OCI-LY3 (cell line): ENCODE data around the gene FGD3.
"Not testable (repeated sequence)": the region's sequence is repeated elsewhere in the genome, so short reads cannot be mapped to it uniquely, and the experiment has no call there.

Source experiments
- H2AFZ ChIP-seq: fragments of 200-600, 300-600 bp; shearing (Covaris generic); 2 replicates; pipeline ENCODE4 v1.6.0; 2014; ENCODE audit warnings: antibody characterized with exemption, low read depth, low read length
- H3K27ac ChIP-seq: fragments of 200-600, 300-600 bp; sonication (generic); 2 replicates; pipeline ENCODE4 v1.5.1; 2014; ENCODE audit warnings: mild to moderate bottlenecking, low read length, moderate library complexity, mixed read lengths
- H3K27me3 ChIP-seq: fragments of 200-600, 300-600 bp; sonication (generic); 2 replicates; pipeline ENCODE4 v1.6.1; 2014; ENCODE audit warnings: low read depth, low read length, mixed read lengths
- H3K36me3 ChIP-seq: fragments of 200-600, 300-600 bp; sonication (generic); replicated peaks from 2 replicates; pipeline ENCODE3; 2014; ENCODE audit warnings: low read depth, low read length, mixed read lengths
- H3K4me1 ChIP-seq: fragments of 300-600, 200-600 bp; sonication (generic); 2 replicates; pipeline ENCODE4 v1.6.1; 2014; ENCODE audit warnings: low read length, mixed read lengths
- H3K4me2 ChIP-seq: fragments of 200-600, 300-600 bp; sonication (generic); 2 replicates; pipeline ENCODE4 v1.6.1; 2014; ENCODE audit warnings: low read length, mixed read lengths
- H3K4me3 ChIP-seq: fragments of 300-600, 200-600 bp; sonication (generic); 2 replicates; pipeline ENCODE4 v1.5.1; 2014; ENCODE audit warnings: antibody characterized with exemption, mild to moderate bottlenecking, low read length, moderate library complexity
- H3K79me2 ChIP-seq: fragments of 300-600, 200-600 bp; shearing (Covaris generic); 2 replicates; pipeline ENCODE4 v1.6.1; 2014; ENCODE audit warnings: mild to moderate bottlenecking, low read length, mixed read lengths
- H3K9ac ChIP-seq: fragments of 300-600, 200-600 bp; shearing (Covaris generic); 2 replicates; pipeline ENCODE4 v1.6.0; 2014; ENCODE audit warnings: mild to moderate bottlenecking, low read length, moderate library complexity
- H3K9me3 ChIP-seq: fragments of 200-600, 300-600 bp; shearing (Covaris generic); 2 replicates; pipeline ENCODE4 v1.6.1; 2014; ENCODE audit warnings: low read length, mixed read lengths; ENCODE audit not compliant: insufficient read depth
- H4K20me1 ChIP-seq: fragments of 200-600, 300-600 bp; sonication (generic); 2 replicates; pipeline ENCODE4 v1.6.1; 2016; ENCODE audit warnings: low read length, mixed read lengths; ENCODE audit not compliant: insufficient read depth
- CTCF ChIP-seq: fragments of 200-600, 300-600 bp; sonication (generic); IDR thresholded peaks from 2 replicates; pipeline ENCODE4 v1.5.1; 2014; ENCODE audit warnings: antibody characterized with exemption, low read length, low read depth
- EZH2phosphoT487 ChIP-seq: fragments of 200-600 bp; shearing (Covaris generic); IDR thresholded peaks from 2 replicates; pipeline ENCODE4 v1.6.1; 2018; ENCODE audit warnings: antibody characterized with exemption, mixed run types, low read depth

Gene FGD3

DNA sequence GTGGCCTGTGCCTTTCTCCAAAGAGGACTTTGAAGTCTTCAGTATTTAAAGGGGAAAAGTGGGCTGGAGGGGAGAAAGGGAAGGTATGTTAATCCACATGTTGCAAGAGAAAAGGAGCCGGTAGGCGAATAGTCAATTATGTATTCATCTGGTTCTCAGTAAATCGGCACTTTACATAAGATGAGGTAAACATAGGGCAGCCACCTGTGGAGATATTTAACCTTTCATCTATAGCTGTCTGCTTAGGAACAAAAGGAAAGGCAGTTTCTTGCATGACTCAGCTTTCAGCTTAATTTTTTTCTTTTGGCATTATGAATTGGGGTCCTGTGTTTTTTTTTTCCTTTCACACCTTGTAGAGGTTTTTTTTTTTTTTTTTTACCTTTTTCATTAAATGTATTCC is 42.2 kb downstream of the FGD3 start:
- Histone ChIP-seq H3K9ac (no peak overlapping the region), H3K4me2 (no peak overlapping the region), H3K27me3 (no peaks in the 10 kb centered on the region), H3K4me3 (no peak overlapping the region), H4K20me1 (no peaks in the 10 kb centered on the region), H3K79me2 (no peaks in the 10 kb centered on the region), H3K9me3 (peaks cover 7% of the 10 kb centered on the region; the same call in 1 of the 2 replicates), H2AFZ (no peak overlapping the region), H3K36me3 (peaks cover 2% of the 10 kb centered on the region), H3K4me1 (no peaks in the 10 kb centered on the region), H3K27ac (no peak overlapping the region)
- TF ChIP-seq EZH2phosphoT487 (no peak), CTCF (no peak)

DNA sequence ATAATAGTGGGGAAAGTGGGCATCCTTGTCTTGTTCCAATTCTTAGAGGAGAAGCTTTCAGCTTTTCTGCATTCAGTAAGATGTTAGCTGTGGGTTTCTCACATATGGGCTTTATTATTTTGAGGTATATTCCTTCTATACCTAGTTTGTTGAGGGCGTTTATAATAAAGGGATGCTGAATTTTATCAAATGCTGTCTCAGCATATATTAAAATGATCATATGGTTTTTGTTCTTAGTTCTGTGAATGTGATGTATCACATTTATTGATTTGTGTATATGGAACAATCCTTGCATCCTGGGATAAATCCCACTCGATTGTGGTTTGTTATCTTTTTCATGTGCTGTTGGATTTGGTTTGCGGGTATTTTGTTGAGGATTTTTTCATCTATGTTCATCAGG is 43.1 kb downstream of the FGD3 start:
- TF ChIP-seq CTCF: no peak
- no peak for TF ChIP-seq EZH2phosphoT487
- no peaks in the 10 kb centered on the region for H3K27me3 ChIP-seq
- H3K4me1 ChIP-seq: no peaks in the 10 kb centered on the region
- no peak overlapping the region for H3K4me2 ChIP-seq
- no peaks in the 10 kb centered on the region for H3K9me3 ChIP-seq
- no peaks in the 10 kb centered on the region for H3K36me3 ChIP-seq
- H3K27ac ChIP-seq: no peak overlapping the region
- no peak overlapping the region for H2AFZ ChIP-seq
- H3K79me2 ChIP-seq: no peaks in the 10 kb centered on the region
- no peaks in the 10 kb centered on the region for H4K20me1 ChIP-seq
- H3K9ac ChIP-seq: no peak overlapping the region
- H3K4me3 ChIP-seq: no peak overlapping the region

DNA sequence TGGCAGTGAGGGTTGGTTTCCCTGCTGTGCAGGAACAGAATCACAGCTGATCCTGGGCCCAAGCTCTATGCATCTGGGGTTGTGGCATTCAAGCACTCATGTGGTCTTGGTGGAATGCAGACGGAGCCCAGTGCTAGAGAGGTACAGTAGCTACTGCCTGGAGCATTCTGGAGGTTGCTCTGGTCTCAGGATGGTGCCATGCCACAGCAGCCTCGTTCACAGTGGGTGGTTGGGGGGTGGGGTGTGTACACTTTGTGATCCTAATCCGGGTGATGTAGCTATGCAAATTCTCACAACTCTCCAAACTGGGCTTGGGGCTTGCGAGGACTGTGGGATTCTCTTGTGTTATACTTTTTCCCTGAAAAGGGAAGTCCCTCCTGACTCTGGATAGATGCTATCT is 45.2 kb downstream of the FGD3 start:
- no peaks in the 10 kb centered on the region for H3K27me3 ChIP-seq
- H4K20me1 ChIP-seq: no peaks in the 10 kb centered on the region
- TF ChIP-seq EZH2phosphoT487 (no peak), CTCF (no peak)
- no peak overlapping the region for H3K9ac ChIP-seq
- H3K9me3 ChIP-seq: no peaks in the 10 kb centered on the region
- no peaks in the 10 kb centered on the region for H3K4me1 ChIP-seq
- no peaks in the 10 kb centered on the region for H3K79me2 ChIP-seq
- no peak overlapping the region for H2AFZ ChIP-seq
- H3K36me3 ChIP-seq: no peaks in the 10 kb centered on the region
- no peak overlapping the region for H3K4me2 ChIP-seq
- no peak overlapping the region for H3K4me3 ChIP-seq
- no peak overlapping the region for H3K27ac ChIP-seq

DNA sequence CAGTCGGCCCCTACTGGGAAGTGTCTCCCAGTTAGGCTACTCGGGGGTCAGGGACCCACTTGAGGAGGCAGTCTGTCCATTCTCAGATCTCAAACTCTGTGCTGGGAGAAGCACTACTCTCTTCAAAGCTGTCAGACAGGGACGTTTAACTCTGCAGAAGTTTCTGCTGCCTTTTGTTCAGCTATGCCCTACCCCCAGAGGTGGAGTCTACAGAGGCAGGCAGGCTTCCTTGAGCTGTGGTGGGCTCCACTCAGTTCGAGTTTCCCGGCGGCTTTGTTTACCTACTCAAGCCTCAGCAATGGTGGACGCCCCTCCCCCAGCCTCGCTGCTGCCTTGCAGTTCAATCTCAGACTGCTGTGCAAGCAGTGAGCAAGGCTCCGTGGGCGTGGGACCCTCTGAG is 51.5 kb downstream of the FGD3 start:
- not testable (repeated sequence) for H3K4me1 ChIP-seq, H3K27me3 ChIP-seq, H3K36me3 ChIP-seq, H3K79me2 ChIP-seq, H3K9me3 ChIP-seq, H3K27ac ChIP-seq, H3K4me3 ChIP-seq, H4K20me1 ChIP-seq, H3K4me2 ChIP-seq, H3K9ac ChIP-seq, H2AFZ ChIP-seq

- Histone ChIP-seq H3K27ac (no peak overlapping the region), H3K4me1 (peaks cover 4% of the 10 kb centered on the region; the same call in 1 of the 2 replicates), H3K36me3 (no peaks in the 10 kb centered on the region), H3K79me2 (no peaks in the 10 kb centered on the region), H3K9me3 (no peaks in the 10 kb centered on the region), H2AFZ (no peak overlapping the region), H3K4me2 (no peak overlapping the region), H4K20me1 (no peaks in the 10 kb centered on the region), H3K9ac (no peak overlapping the region), H3K27me3 (no peaks in the 10 kb centered on the region), H3K4me3 (no peak overlapping the region)
- TF ChIP-seq EZH2phosphoT487: no peak
- TF ChIP-seq CTCF: no peak
Observed at GRCh38 chr9:93001031-93001430, 53.7 kb downstream of the FGD3 start.
